Kidney capillary endothelial cell (primary cell): Measurements from ENCODE around the gene TUBB2A.

Experiments
- DNase-seq: peaks from one replicate; pipeline ENCODE4 v3.0.0-alpha.2; 2018; ENCODE audit warnings: low spot score

TUBB2A gene

DNA sequence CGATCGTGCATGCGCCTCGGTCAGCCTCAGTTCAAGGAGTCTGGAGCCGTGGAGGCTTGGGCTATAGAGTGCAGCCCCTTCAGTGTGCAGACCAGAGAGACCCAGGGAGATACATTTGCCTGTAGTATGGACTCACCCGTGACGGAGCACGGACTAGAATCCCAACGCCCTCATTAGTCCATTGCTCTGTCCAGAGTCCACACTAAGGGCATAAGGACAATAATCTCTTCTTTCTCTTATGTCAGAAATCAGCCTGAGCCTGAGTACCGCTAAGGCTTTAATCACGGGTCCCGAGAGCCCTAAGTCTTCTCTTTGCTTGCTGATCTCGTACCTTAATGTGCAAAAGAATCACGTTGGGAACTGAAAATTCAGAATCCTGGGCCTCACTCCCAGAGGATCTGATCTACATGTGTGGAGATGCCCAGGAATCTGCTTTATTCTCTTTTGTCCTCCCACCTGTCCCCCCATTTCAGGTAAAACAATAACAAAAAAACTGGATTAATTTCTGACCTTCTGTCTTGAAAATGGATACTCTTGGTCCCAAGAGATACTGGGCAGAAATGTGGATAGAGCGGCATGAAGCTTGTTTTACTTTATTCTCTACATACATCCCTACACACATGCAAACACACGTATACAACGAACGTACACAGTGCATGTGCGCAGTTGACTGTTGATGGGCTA, 38.2 kb downstream of the TUBB2A start:
- peak; percentile 22 for DNase-seq

DNA sequence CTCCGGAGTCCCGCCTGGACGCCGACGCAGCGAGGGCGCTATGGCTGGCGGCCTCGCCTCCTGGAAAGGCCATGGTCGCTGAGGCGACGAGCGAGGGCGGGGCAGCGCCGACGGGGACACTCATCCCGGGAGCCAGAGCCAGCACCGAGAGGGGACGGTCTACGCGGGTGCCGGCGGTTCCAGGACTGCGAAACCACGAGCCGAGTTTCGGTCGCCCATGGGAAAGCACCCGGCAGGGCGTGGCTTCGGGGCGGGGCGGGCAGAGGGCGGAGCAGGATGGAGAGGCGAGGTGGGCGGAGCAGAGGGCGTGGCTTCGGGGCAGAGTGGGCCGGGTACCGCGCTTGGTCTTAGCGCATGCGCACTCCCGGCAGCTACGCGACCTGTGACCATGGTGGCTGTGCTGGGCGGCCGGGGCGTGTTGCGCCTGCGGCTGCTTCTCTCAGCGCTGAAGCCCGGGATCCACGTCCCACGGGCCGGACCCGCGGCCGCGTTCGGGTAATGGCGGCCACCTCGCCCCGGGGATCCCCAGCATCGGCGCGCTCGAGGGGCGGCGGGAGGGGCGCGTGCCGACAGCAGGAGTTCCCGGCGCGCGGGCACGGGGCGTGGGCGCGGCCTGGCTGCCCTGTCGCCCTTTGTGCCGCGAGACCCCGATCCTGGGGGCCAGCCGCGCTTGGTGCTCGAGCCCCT, 38.8 kb downstream of the TUBB2A start, which contains the start of gene BPHL:
Gene BPHL, plus strand, starts transcription at position 359 of the 687 bp plus-strand sequence. Its CDS starts 30 bp downstream, at position 389.
- peak; percentile 97 for DNase-seq

DNA sequence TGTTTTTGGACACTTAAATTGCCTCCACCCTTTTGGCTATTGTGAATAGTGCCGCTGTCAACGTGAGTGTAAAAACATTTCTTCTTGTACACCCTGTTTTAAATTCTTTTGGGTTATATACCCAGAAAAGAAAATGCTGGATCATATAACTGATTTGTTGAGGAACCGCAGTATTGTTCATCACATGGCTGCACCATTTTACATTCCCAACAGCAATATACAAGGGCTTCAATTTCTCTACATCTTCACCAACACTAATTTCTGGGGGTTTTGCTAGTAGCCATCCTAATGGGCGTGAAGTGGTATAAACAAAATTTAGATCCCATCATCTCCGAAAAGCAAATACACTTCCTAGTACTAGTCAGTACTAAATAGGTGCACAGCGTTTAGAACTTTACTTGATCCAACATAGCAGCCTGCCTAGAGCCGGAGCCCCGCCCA, 39.4 kb downstream of the TUBB2A start:
- no peak for DNase-seq

DNA sequence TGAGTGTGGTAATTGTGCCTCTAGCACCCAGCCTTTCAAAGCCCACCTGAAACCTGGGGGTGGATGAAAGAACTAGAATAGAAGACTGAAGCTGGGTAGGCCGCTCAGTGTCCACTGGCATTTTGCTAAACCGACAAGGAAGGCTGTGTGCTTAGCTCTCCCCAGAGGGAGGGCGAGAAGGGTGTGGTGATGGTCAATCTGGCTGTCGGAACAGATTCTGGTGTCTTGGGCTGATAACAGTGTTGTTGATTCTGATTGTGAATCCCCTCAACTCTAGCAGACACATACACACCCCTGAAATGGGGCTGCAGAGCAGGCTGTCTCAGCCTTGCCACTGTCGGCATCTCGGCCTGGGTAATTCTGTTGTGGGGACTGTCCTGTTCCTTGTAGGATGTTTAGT, 43.0 kb downstream of the TUBB2A start:
- DNase-seq = no peak

DNA sequence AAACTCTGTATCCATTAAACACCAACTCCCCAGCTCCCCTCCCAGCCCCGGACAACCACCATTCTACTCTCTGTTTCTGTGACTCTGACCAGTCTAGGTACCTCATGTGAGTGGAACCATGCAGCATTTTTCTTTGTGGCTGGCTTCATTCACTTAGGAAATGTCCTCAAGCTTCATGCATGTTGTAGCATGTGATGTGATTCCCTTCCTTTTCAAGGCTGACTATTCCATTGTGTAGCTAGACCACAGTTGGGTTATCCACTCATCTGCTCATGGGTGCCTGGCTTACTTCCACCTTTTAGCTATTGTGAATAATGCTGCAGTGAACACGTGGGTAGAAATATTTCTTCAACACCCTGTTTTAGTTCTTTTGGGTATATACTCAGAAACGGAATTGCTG, 47.6 kb downstream of the TUBB2A start:
- DNase-seq = no peak

DNA sequence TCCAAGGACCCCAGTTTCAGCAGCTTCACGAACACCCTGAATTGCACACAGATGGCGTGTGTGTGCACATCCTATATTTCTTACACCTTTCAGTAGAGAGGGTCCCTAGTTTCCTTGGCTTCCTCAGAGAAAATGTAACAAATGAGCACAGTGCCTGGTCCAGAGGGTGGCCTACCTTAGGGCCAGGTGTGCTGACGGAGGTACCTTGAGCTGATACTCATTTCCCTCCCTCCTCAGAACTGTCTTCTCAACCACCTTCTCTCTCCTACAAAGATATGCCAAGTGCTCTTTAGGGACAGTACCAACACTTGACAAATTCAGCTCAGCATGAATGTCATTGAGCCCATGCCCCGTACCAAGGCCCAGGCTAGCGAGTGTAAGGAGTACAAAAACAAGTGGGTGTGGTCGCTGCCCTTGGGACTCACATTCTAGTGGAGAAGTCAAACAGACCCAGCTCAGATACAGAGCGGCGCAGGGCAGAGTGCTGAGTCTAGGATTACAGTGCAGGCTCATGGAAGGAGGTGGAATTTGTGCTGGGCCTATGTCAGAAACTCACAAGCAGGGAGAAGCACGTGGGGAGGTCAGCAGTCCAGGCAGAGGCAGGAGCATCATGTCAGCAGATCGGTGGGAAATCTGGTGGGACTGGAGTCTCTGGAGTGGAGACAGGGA, 48.5 kb downstream of the TUBB2A start:
- no peak for DNase-seq
